HG03025 (cell line): Measurements from ENCODE around the gene CHAT.
A peak's percentile ranks its signal among the peaks of the same experiment; 100 is the strongest.

ENCODE experiments used
- ATAC-seq: cut with Tn5 transposase; IDR thresholded peaks from one replicate; pipeline ENCODE4 v1.9.1; 2021; ENCODE audit warnings: mild to moderate bottlenecking, moderate library complexity; ENCODE audit not compliant: unreplicated experiment, low FRiP score

Gene CHAT

GRCh38 chr10:49596836-49597235 is 17.0 kb upstream of the CHAT start:
- ATAC-seq, result no peak

- no peak for ATAC-seq
Observed at GRCh38 chr10:49597426-49598163, 16.2 kb upstream of the CHAT start.

GRCh38 chr10:49598164-49598856 is 15.5 kb upstream of the CHAT start:
- no peak for ATAC-seq

GRCh38 chr10:49598986-49599385 is 14.9 kb upstream of the CHAT start:
- ATAC-seq, result no peak

- ATAC-seq, result no peak
Observed at GRCh38 chr10:49599546-49599945, 14.3 kb upstream of the CHAT start.

- ATAC-seq, result no peak
Observed at GRCh38 chr10:49600046-49600445, 13.8 kb upstream of the CHAT start.

GRCh38 chr10:49600781-49601400 is 12.9 kb upstream of the CHAT start:
- no peak for ATAC-seq

- ATAC-seq, result no peak
Observed at GRCh38 chr10:49601857-49602256, 12.0 kb upstream of the CHAT start.

GRCh38 chr10:49602380-49603023 is 11.3 kb upstream of the CHAT start:
- ATAC-seq, result no peak

- no peak for ATAC-seq
Observed at GRCh38 chr10:49605216-49605938, 8.5 kb upstream of the CHAT start.

GRCh38 chr10:49605939-49606509 is 7.8 kb upstream of the CHAT start:
- ATAC-seq, result no peak

GRCh38 chr10:49606981-49607535 is 6.8 kb upstream of the CHAT start:
- ATAC-seq, result peak; percentile 58

- no peak for ATAC-seq
Observed at GRCh38 chr10:49608166-49609005, 5.5 kb upstream of the CHAT start.

- ATAC-seq, result no peak
Observed at GRCh38 chr10:49609006-49609282, 4.9 kb upstream of the CHAT start.

- no peak for ATAC-seq
Observed at GRCh38 chr10:49609283-49610113, 4.3 kb upstream of the CHAT start.

- no peak for ATAC-seq
Observed at GRCh38 chr10:49610114-49610457, 3.8 kb upstream of the CHAT start, which contains the start of gene SLC18A3. SLC18A3 (plus strand) TSS chr10:49610310; CDS start chr10:49610741, 431 bp downstream.

- ATAC-seq, result no peak
Observed at GRCh38 chr10:49610458-49611165, 3.2 kb upstream of the CHAT start.
